NT2/D1 (cell line): ENCODE results near the gene RAB37.

Experiments
- SUZ12 ChIP-seq: IDR thresholded peaks from 2 replicates; pipeline ENCODE4 v1.6.1; 2011; ENCODE audit not compliant: insufficient read length, insufficient read depth; ENCODE audit errors: extremely low read depth
- YY1 ChIP-seq: IDR thresholded peaks from 2 replicates; pipeline ENCODE4 v1.6.1; 2011; ENCODE audit not compliant: insufficient read length, insufficient read depth
- ZNF274 ChIP-seq: IDR thresholded peaks from 2 replicates; pipeline ENCODE4 v1.6.1; 2011; ENCODE audit warnings: mild to moderate bottlenecking, low read depth, low read length

- TF ChIP-seq SUZ12 (no peak), YY1 (no peak), ZNF274 (no peak)
Observed at GRCh38 chr17:74740641-74741387, 3.8 kb downstream of the RAB37 start.
